ENCODE data around the gene CEP63.
A peak's percentile ranks its signal among the peaks of the same experiment; 100 is the strongest.

The CEP63 gene

DNA sequence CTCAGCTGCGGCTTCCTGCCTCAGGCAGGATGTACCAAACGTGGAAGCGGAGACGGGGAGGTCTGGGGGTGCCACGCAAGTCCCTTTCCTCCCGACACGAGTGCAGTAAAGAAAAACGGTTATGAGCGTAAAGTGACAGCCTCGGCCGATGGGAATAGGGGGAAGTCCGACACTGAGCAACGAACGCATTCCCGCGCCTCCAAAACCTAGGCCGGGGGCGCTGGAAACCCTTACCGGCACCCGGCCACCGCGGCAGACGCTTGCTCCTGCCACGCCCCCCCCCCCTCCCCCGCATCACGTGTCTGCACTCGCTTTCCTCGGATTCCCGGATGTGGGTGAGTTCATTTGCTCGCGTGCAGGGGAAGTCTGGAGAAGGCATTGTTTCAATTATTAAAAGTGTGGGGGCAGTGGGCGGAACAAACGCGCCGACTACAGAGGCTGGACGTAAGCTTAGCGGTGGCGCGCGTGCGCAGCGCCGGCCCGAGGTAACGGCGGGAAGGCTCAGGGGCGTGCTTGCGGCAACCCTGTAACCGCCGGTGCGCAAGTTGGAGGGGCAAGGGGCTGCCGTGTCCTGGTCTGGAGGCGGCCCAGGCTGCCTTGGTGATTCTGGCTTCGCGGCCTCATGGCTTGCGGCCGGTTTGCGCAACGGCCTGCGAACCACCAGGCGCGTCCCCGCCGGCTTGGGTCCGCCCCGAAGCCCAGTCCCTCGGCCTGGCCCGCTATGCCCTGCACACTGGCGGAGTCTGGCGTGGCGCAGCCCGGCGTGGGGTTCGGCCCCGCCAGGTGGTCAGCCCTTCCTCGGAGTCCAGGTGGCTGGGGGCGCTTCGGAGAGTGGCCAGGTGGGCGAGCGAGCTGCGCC lies at the start of gene CEP63, which contains the start of gene ANAPC13:
TSS of gene CEP63 (plus strand) at position 340 of the 859 bp plus-strand sequence. CDS start 9,264 bp downstream, outside the sequence.
TSS of gene ANAPC13 (minus strand) at position 268 of the 859 bp plus-strand sequence. CDS start 3,081 bp downstream, outside the sequence.
- peak; percentile 64 for FAIRE-seq

DNA sequence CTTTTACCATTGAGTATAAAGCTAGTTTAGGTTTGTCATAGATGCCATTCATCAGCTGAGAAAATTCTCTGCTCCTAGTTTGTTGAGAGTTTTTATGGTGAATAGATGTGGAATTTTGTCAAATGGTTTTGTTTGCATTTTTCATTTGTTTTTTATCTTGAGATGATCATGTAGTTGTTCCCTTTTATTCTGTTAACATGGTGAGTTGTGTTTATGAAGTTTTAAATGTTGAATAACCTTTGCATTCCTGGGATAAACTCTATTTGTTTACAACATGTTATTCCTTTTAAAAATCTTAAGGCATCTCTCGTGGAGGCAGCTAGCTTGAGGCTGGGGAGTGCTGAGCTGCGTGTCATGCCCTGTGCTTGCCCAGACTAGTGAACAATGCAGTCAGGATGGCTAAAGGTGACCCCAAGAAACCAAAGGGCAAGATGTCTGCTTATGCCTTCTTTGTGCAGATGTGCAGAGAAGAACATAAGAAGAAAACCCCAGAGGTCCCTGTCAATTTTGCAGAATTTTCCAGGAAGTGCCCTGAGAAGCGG lies 48.6 kb upstream of the CEP63 start:
- FAIRE-seq, result no peak

DNA sequence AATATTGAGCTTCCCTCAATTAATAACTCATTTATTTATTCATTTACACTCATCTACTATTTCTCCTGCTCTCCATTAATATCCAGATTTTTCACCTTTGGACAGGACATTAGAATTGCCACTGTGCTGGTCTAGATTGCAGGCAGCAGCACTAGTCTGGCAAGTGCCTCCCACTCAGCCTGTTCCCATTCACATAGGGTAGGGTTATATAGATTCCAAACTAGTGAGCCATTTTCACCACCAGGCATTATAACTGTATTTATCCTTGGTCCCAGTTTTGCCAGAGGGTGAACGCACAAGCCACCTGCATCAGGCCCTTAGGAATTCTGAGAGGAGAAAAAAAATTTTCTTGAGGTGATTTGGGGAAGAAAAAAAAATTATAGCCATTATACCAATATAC lies 44.5 kb upstream of the CEP63 start:
- FAIRE-seq, result no peak

DNA sequence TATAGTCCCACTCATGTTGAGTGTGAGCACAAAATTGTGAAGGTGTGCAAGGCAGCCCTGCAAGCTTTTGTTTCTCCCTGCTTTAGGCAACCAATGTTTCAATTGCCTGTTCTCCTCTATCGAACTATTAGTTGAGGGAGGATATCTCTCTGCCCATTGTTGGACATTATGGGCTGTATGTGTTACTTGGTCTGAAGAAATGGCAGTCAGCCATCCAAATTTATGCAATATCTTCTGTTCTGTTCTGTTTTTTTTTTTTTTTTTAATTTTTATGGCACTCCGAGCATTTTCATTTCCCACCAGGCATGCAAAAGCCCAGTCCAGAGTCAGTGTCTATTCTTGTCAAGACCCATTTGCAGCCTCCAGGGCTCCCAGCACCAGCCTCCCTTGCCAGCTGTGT lies 44.0 kb upstream of the CEP63 start:
- no peak for FAIRE-seq

DNA sequence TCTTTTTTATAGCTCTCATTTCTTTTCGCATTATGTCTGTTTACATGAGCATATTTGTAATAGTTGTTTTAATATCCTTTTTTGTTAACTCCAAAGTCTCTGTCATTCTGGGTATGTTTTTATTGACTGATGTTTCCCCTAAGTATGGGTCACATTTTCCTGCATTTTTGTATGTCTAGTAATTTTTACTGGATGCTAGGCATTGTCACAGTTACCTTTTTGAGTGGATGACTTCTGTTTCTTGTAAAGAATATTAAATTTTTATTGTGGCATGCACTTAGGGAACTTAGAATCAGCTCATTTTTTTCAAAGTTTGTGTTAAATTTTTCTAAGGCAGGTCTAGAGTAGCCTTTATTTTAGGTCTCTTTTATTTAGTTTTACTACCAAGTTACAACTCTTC lies 40.8 kb upstream of the CEP63 start:
- no peak for FAIRE-seq

DNA sequence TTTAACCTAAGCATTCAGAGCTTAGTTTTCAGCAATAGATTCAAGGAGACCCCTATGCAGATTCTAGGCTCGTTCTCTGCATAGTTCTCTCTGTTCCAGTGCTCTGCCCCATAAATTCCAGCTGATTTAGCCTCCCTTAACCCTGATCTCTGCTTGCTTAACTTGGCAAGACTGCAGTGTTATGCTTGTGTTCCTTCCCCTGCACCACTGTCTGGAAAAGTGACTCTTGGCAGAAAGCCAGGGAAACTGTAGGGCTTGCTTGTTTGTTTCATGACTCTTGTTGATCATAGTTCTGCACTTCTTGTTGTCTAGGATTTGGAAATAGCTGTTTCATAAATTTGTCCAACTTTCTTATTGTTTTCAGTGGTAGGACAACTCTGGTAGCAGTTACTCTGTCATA lies 40.2 kb upstream of the CEP63 start:
- no peak for FAIRE-seq

DNA sequence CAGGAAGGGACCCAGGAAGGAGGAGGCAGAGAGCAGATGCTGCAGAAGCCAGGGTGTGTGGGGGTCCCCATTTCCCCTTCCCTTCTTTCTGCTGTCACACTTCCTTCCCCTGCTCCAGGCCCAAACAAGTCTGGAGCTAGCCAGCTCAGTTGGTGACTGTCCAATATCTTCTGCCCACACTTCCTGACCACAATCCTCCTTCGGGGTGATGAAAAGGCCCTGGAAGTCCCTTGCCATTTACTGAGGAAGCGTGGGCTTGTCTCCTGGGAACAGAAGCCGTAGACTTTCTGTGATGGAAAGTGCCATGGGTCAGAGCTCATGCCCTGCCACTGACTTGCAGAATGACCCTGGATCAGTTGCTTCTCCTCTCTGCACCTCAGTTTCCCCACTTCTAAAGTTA lies 39.1 kb upstream of the CEP63 start:
- FAIRE-seq, result no peak

DNA sequence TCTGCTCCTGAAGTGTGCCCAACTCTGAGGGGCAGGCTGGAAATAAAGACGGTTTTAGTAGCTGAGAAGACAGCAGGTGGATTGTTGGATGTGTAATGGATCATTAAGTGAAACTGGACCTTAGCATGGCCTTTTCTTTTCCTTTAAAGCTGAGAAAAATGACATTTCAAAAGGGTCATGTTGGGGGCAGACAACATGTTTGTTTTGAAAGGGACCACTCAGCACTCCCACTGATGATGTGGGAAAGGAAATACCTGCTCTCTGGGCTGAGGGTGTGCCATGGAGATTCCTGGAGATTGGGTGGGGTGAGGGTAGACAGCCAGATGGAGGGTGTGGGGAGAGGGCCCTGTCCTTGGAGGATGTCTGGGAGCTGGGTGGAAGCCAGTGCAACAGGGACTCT lies 38.5 kb upstream of the CEP63 start:
- no peak for FAIRE-seq

DNA sequence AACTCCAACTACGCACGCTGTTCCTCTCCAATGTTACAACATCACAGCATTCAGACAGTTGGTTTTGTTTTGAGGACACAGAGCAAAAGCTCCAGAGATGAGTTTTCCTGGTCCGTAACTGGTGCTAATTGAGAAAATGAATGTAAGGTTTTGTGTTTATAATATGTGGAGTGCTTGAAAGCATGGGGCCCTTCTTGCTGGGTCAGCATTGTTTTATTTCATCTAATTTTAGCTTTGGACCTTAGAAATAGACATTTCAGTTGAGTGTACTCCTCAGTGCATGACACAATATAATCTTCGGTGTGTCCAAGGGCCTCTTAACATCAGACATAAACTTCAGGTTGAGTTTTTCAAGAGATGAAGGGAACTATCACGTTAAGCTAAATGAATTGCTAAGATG lies 37.2 kb upstream of the CEP63 start:
- FAIRE-seq, result no peak

DNA sequence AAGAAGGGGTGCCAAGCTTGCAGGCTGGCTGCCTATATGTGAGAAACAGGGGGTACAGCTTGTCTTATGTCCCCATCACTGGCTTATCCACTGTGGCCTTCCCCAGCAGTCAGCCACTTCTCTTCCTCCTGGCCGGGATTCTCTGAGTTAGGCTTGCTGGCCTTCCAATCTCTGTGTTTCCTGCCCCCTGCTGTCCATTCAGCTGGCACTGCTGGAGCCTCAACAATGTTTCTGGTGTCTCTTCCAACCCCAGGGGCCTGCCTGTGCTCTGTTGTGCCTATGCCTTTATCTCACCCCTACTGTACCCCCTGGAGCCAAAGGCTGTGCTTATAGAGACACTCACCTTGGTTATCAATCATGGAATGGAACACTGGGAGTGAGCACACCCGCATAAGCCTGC lies 36.6 kb upstream of the CEP63 start:
- no peak for FAIRE-seq

DNA sequence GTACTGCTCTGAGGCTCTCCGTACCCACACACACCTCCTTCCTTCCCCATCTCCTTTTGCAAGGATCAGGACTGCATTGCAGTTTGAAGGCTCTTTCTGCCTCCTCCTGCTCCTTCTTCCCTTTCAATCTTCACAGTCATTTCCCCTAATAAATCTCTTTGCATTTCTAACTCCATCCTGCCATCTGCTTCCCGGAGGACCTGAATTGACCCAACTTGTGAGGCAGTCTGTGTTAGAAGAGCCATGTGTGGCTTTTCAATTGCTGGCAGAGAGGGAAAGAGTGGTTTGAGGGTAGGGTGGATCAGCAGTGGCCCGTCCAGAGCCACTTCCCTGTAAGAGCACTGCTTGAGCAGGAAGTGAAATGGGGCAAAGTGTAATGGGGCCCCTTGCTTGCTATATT lies 35.9 kb upstream of the CEP63 start:
- FAIRE-seq, result no peak

DNA sequence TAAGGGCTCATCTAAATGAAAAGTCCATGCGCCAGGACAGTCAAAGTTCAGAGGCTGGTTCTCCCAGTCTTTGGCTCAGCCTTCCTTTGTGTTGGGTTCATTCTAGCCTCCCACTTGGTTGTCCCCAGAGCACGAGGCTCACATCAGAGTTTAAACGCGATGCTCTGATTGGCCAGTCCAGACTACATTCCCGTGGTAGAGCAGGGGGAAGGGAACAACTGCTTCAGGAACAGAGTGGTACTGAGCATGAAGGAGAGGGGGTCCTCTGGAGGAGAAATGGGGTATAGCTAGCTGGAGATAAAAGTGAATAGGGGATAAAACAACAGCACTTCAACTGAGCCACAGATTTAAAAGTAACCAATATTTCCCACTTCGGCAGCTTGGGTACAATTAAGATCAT lies 32.2 kb upstream of the CEP63 start:
- FAIRE-seq, result no peak

DNA sequence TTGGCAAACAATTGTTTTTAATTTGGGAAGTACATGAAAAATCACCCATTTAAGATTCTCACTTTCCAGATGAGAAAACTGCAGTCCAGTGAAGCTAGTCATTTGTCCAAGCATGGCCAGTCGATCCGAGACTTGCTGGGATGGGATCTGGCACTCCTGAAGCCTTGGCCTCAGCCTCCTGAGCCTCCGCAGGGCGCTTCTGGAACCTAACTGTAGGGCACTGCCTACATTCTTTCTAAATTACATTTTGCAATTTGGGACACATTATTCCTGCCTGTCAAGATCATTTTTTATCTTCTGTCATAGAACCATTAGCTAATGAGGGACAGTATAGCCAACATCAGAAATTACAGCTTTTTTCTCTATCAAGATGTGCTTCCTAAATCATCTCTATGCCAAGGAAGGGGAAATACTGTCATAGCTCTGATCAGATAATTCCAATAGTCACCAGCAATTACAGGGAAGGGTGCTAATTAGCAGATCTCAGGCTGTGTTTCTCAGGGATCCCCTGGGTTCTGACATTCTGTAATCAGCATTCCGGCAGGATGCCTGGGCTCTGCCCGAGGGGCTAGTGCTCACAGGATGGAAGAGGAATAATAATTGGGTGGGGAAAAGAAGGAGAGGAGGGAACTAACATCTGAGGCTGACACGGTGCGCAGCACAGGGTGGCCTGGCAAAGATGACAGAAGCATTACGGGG lies 28.3 kb upstream of the CEP63 start:
- FAIRE-seq, result no peak

DNA sequence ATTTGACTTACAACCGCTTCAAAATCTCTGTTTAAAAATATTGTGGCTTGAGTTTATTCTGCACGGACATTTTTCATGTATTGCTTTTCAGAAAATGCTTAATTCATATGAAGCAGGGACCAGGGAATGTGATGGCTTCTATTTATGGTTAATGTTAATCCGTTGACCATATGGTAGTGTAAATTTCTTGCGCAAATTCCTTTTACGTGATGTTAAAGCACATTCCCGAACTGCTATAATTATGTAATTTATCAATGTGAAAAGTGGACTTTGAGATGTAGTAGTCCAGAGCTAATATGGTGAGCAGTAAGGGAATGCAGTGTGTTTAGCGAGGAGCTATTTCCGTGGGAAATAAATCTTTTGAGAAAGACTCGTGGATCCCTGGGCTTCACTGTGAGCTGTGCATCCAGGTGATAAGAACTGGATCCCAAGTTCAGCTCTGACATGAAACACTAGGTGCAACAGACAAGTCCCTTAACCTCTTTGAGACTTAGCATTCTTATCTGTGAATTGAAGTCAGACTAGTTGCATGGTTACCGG lies 27.4 kb upstream of the CEP63 start:
- FAIRE-seq, result no peak

DNA sequence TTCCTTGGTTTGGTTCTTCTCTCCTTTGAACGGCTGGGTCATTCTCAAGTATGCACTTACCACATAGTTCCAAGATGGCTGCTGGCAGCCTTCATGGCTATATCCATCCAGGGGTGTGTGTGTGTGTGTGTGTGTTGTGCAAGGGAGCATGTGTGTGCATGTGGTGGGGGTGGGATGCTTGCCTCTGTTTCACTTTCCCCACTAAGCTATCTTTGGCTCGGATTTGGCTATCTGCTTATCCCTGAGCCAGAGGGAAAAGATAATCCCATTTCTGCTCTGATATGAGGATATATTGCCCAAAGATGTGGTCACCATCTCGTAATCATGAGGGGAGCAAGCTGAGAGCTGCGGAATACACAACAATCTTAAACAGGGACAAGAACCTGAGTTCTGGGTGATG lies 26.3 kb upstream of the CEP63 start:
- no peak for FAIRE-seq

DNA sequence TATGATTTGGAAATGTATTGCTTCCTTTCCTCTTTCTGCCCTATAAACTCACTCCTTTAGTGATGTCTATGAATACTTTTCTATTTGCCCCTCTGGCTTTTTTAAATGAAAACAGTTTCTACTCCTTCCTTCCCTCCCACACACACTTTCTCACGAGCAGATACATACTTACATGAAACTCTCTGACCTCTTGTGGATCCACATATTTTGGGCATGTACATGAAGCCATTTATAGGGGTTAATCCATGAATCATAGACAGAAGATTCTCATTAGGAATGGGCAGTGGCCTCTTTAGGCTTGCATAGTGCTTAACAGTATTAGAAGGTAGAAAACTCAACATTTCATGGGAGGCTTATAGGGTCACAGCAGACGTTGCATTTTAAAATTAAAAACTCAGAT lies 24.9 kb upstream of the CEP63 start:
- FAIRE-seq, result no peak

DNA sequence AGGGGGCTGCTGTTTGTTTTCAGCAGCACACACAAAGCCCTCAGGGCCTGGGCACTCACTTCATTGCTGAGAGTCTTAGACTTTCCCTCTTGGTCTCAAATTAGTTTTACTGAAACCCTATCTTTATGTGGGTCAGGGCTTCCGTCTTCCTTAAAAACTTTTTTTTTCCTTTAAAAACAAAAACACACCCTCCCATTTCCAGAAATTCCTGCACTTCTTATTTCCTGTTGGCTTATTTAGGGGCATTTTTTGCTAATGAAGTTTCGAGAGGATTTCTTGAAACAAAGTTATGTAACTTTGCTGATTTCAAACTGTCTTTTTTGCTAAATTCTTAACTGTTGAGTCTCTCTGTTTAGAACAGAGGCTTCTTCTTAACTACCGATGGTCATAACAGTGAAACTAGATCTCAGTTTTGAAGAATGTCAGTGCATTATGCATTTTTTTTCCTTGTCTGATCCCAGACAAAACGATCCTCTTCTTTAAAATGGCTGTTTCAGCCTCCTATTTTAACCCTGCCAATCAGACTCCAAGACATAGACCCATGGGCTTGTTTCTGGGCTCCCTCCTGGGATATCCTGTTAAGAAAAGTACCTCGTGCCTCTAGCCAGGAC lies 23.4 kb upstream of the CEP63 start:
- FAIRE-seq, result peak; percentile 23

DNA sequence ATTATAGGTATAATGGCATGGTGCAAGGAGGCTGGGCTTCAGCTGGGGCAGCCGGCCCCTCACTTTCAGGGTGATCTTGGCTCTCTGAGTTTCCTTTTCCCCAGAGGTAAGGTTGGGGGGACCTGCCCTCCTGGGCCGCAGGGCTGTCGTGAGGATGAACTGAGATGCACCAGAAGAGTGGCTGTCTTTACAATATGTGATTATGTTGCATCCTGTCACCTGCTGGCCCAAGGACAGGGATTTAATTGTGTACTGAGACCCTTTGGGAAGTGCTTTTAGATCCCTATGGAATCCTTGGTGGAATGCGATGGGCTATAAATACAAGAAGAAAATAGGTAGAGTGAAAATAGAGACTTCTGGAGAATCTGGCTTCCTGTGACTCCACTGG lies 22.2 kb upstream of the CEP63 start:
- FAIRE-seq, result no peak

DNA sequence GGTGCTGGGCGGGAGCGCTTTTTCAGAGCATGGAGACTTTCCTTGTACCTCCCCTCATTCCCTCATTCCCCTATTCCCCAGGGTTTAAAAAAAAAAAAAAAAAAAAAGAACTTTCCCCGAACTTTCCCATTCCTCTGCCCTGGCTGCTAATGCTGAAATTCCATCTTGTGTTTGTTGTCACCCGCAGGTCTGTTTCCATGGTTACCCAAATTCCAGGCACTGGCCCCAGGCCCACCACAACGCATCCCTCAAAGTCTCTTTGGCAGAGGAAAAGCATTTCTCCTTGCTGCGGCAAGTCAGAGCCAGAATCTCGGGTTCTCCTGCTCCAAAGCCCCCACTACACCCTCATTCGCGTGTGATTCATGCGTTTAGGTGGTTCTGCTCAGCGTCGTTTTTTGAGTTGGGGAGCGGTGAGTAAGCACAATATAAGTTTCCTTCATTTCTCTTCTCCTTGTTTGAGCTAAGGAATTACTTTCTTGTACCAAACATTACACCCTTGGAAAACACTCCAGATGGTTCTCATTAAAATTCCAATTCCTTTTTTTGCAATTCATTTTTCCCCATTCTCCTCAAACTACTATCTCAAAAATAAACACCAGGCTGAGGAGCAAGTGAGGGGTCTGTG lies 21.7 kb upstream of the CEP63 start:
- FAIRE-seq, result no peak

DNA sequence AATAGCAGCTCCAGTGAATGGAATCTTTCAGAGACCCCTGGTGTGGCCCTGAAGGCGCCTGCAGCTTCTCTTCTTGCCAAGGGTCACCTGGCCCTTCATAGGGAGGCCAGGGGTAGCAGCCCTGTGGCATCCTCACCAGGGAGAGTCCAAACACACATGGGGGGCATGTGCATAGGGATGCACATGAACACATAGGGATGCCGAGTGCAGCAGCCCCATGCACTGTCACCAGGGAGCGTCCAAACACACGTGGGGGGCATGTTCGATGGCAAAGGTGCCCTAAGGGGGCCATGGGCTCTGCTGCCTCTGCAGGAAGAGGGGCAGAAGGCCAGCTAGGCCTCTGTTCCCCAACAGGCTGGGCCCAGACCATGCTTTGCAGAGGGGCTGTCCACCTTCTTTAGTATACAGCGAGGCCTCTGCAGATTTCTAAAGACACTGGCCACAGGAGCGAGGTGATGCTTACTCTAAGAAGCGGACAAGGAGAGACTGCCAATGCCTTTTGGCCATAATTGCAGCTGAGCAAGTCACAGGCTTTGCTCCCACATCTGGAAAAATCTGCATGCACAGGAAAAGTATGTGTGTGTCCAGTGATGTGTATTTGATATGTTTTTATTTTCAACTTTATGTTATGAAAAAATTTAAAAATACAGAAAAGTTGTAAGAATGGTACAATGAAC lies 21.0 kb upstream of the CEP63 start:
- no peak for FAIRE-seq

DNA sequence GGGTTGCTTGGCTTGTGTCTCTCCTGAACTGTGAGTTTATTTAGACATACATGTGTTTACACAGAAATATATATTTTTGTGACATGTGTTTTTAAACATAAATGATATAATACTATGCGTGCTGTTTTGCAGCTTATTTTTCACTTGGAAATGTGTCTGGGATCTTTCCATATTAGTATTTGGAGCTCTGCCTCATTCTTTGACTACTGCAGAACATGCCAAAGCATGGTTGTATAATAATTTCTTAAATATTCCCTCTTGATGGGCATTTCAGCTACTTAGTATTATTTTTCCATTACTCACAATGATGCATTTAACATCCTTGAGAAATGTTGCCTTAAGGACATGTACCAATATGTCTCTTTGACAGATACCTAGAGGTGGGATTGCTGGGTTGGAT lies 19.5 kb upstream of the CEP63 start:
- FAIRE-seq, result no peak

DNA sequence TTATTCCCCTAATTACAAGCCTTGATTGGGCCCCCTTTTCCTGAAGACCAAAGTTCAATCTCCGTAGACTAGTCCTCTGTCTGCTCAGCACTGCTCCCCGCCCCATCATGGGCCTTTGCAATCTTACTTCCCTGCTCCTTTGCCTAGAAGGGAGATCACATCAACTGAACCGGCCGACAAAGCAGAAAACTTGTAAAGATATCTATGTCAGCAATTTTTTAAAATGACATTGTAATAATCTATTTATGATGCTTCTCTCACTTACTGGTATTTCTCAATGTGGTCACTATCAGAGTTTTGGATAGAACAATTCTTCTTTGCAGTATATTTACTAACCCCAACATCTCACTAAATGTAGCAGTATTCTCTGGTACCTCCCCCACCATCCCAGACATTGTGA lies 17.3 kb upstream of the CEP63 start:
- FAIRE-seq, result no peak

All from A204.1 (cell line).